PC-9 (cell line): ENCODE measurements around the gene PGD. TPM values are rescaled to one million over a fixed set of nuclear protein-coding genes. Genes with fewer than 3 reads are reported as not detected.
A peak's percentile ranks its signal among the peaks of the same experiment; 100 is the strongest.

ENCODE experiments used
- BruUV-seq: library from RNA; stranded (reverse); fragments of 400-500 nt; replicated peaks from 2 replicates; lab custom pipeline; 2021; lab: Mats Ljungman, UMichigan
- CTCF ChIA-PET: fragments of 300-600 bp; sonication (Branson Sonifier 250); formaldehyde crosslinking; loops from one replicate; lab custom pipeline; 2022; ENCODE audit warnings: antibody characterized with exemption; lab: Charles Lee
- POLR2A ChIA-PET: fragments of 300-600 bp; sonication (Branson Sonifier 250); formaldehyde crosslinking; loops from one replicate; lab custom pipeline; 2022; ENCODE audit warnings: antibody characterized with exemption; ENCODE audit not compliant: unreplicated experiment; lab: Charles Lee
- DNase-seq, 2 experiments: peaks; one replicate each; pipeline versions ENCODE4 v3.0.0 to v3.0.0-alpha.2; 2015 to 2022; ENCODE audit warnings: mixed read lengths in 1 of 2
- H2AFZ ChIP-seq: fragments of 200-600 bp; sonication (generic); 2 replicates; pipeline ENCODE4 v1.8.1; 2017; ENCODE audit warnings: antibody characterized with exemption
- H3F3A ChIP-seq: fragments of 200-600 bp; sonication (generic); 2 replicates; pipeline ENCODE4 v1.8.1; 2017; ENCODE audit warnings: antibody characterized with exemption, mild to moderate bottlenecking, low read depth; ENCODE audit not compliant: insufficient read depth
- H3K27ac ChIP-seq: fragments of 200-600 bp; sonication (generic); 2 replicates; pipeline ENCODE4 v1.6.1; 2016; ENCODE audit warnings: mixed run types
- H3K27me3 ChIP-seq: fragments of 200-600 bp; sonication (generic); 2 replicates; pipeline ENCODE4 v1.6.1; 2016; ENCODE audit warnings: low read depth, mixed run types; ENCODE audit not compliant: insufficient read depth
- H3K36me3 ChIP-seq: fragments of 200-600 bp; sonication (generic); 2 replicates; pipeline ENCODE4 v1.6.1; 2016; ENCODE audit warnings: low read depth, mixed run types
- H3K4me1 ChIP-seq: fragments of 200-600 bp; sonication (generic); replicated peaks from 2 replicates; pipeline ENCODE4 v1.6.1; 2016; ENCODE audit warnings: mixed run types; ENCODE audit not compliant: insufficient read depth
- H3K4me2 ChIP-seq: fragments of 200-600 bp; sonication (generic); 2 replicates; pipeline ENCODE4 v1.6.1; 2017; ENCODE audit warnings: mixed run types
- H3K4me3 ChIP-seq: fragments of 200-600 bp; sonication (generic); 2 replicates; pipeline ENCODE4 v1.6.1; 2016; ENCODE audit warnings: mixed run types
- H3K79me2 ChIP-seq: fragments of 200-600 bp; sonication (generic); 2 replicates; pipeline ENCODE4 v1.6.1; 2017; ENCODE audit warnings: low read depth, mixed run types
- H3K9me2 ChIP-seq: fragments of 200-600 bp; sonication (generic); 2 replicates; pipeline ENCODE4 v1.8.1; 2017; ENCODE audit warnings: mild to moderate bottlenecking; ENCODE audit not compliant: insufficient read depth
- H3K9me3 ChIP-seq: fragments of 200-600 bp; sonication (generic); 2 replicates; pipeline ENCODE4 v1.8.1; 2016; ENCODE audit warnings: low read depth; ENCODE audit not compliant: insufficient read depth
- H4K20me1 ChIP-seq: fragments of 200-600 bp; sonication (generic); 2 replicates; pipeline ENCODE4 v1.8.1; 2017; ENCODE audit not compliant: insufficient read depth
- EZH2 ChIP-seq: fragments of 200-600 bp; sonication (generic); IDR thresholded peaks from 2 replicates; pipeline ENCODE4 v1.8.0; 2017; ENCODE audit warnings: antibody characterized with exemption, low read depth
- intact Hi-C: fragments of 100-400 bp; cut with micrococcal nuclease; formaldehyde crosslinking; loops from one replicate; pipeline ENCODE4 v1.10.0; 2022; ENCODE audit not compliant: unreplicated experiment
- total RNA-seq: library from RNA; stranded (reverse); gene quantifications from 2 replicates; pipeline ENCODE4 v1.2.3, GENCODE V29; 2021
- TF ChIP-seq, protein P1 (sequence below): fragments of 200-600 bp; sonication (generic); conservative IDR thresholded peaks from 2 replicates; pipeline ENCODE4 v1.6.1; 2017; ENCODE audit warnings: mixed run types, antibody characterized with exemption, mild to moderate bottlenecking, moderate library complexity

Gene PGD
- total RNA-seq, 1 experiment from 2014 or later = 526 TPM

DNA sequence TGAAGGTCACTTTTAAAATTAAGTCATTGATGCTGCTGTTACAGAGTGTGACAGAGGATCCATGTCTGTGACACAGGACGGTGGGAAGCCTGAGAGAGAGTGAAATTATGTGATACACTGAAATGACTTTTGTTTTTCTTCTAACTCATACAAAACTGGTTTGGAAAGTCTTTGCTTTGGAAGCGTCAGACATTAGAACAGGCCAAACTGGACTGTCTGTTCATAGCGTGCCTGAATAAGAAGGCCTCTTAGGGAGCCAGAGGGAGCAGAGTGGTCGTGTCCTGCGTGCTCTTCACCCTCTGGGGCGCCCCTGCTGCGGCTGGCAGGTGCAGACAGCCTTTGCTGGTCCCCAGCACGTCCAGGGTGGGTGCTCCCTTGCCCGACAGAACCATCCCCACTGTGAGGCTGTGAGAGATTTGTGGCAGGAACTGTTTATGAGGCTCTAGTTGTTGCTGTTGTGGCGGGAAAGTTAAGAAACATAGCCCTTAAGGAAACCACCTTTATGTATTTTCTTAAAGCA, 19.7 kb upstream of the PGD start:
- Histone ChIP-seq H3K4me3 (peak overlapping the region; percentile 42; the same call in 1 of the 2 replicates), H3K36me3 (no peaks in the 10 kb centered on the region), H3K4me2 (peak overlapping the region; percentile 78), H3K9me2 (no peaks in the 10 kb centered on the region), H3K4me1 (peaks cover 39% of the 10 kb centered on the region), H2AFZ (0 out of 2 replicates have a peak overlapping the region, but pooled peaks have one; percentile 26), H3K79me2 (no peaks in the 10 kb centered on the region), H3F3A (peaks cover 35% of the 10 kb centered on the region), H3K27me3 (no peaks in the 10 kb centered on the region), H3K9me3 (no peaks in the 10 kb centered on the region), H4K20me1 (no peaks in the 10 kb centered on the region), H3K27ac (peak overlapping the region; percentile 95)
- CTCF ChIA-PET = interaction anchor here (1.0 kb wide), 1 partner anchor 51 kb away, joined by 3 read pairs; the partner anchor contains the start of gene CENPS
- DNase-seq = no peak
- TSS peak; percentile 86 for BruUV-seq
- POLR2A ChIA-PET = interaction anchor here (0.7 kb wide), 1 partner anchor 1667 kb away, joined by 3 read pairs; no protein-coding TSS in a partner anchor
- no peak for TF ChIP-seq EZH2
- TF ChIP-seq, protein P1, sequence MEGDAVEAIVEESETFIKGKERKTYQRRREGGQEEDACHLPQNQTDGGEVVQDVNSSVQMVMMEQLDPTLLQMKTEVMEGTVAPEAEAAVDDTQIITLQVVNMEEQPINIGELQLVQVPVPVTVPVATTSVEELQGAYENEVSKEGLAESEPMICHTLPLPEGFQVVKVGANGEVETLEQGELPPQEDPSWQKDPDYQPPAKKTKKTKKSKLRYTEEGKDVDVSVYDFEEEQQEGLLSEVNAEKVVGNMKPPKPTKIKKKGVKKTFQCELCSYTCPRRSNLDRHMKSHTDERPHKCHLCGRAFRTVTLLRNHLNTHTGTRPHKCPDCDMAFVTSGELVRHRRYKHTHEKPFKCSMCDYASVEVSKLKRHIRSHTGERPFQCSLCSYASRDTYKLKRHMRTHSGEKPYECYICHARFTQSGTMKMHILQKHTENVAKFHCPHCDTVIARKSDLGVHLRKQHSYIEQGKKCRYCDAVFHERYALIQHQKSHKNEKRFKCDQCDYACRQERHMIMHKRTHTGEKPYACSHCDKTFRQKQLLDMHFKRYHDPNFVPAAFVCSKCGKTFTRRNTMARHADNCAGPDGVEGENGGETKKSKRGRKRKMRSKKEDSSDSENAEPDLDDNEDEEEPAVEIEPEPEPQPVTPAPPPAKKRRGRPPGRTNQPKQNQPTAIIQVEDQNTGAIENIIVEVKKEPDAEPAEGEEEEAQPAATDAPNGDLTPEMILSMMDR = no peak
- intact Hi-C loops = no loop called here

DNA sequence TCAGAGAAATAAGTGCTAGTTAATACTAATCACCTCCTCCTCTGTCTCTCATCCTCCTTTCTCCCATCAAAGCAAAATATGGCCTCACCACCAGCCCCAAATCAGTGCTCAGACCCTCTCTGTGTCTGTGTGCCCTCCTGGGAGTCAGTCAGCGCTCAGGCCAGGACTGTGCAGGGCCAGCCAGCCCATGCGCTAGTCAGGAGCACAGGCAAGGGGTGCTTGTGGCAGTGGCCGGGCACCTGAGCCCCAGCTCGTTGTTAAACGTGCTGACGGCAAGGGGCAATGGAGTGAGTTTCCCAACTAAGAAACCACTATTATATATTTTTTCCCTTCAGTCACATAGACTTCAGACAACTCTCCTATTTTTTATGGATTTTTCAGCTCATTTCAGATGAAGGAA, 19.2 kb upstream of the PGD start:
- H3K79me2 ChIP-seq = no peaks in the 10 kb centered on the region
- H2AFZ ChIP-seq = no peak overlapping the region
- no peak for DNase-seq
- H3K36me3 ChIP-seq = no peaks in the 10 kb centered on the region
- H3K4me1 ChIP-seq = peaks cover 39% of the 10 kb centered on the region
- TF ChIP-seq, protein P1 = no peak
- no peak for TF ChIP-seq EZH2
- no TSS peak for BruUV-seq
- no peak overlapping the region for H3K4me3 ChIP-seq
- no peaks in the 10 kb centered on the region for H3K9me3 ChIP-seq
- peak overlapping the region; percentile 95 for H3K27ac ChIP-seq
- peak overlapping the region; percentile 78; the same call in 1 of the 2 replicates for H3K4me2 ChIP-seq
- H3K9me2 ChIP-seq = no peaks in the 10 kb centered on the region
- POLR2A ChIA-PET = no interaction called here
- CTCF ChIA-PET = no interaction called here
- H4K20me1 ChIP-seq = no peaks in the 10 kb centered on the region
- no peaks in the 10 kb centered on the region for H3K27me3 ChIP-seq
- intact Hi-C loops = no loop called here
- H3F3A ChIP-seq = peaks cover 35% of the 10 kb centered on the region

DNA sequence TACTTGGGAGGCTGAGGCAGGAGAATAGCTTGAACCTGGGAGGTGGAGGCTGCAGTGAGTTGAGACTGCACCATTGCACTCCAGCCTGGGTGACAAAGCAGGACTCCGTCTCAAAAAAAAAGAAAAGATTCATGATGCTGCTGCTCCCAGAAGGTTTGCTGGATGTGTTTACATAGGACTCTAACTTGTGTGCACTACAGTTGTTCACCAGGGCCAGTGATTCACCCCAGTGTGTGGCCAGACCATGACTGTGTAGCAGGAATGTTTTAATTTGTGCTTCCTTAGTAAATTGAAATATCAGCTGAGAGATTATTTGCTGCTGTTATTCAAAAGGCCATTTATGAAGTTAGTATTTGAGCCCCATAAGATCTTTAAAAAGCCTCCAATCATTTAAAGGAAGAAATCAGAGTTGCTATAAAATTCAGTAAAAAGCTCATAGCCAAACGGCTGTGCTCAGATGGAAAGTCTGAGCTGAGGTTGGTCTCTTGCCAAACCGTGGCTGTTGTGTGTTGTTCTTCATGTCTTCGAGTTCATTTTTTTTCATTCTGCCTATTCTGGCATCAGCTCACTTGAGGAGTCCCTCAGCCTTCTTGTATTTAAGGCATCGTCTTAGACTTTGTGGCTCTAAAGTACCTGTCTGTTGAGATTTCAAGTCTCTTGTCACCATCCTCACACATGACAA, 18.1 kb upstream of the PGD start:
- POLR2A ChIA-PET = interaction anchor here (0.6 kb wide), 2 partner anchors 12 to 709 kb away, joined by 3 to 5 read pairs; no protein-coding TSS in a partner anchor
- BruUV-seq = no TSS peak
- peak overlapping the region; percentile 47 for H3K4me2 ChIP-seq

More for the DNA sequence above, 18.1 kb upstream of the PGD start:
- DNase-seq = peak in 1 of 2 experiments; percentile 76
- Histone ChIP-seq H3F3A (peaks cover 35% of the 10 kb centered on the region), H3K27me3 (no peaks in the 10 kb centered on the region), H3K36me3 (no peaks in the 10 kb centered on the region), H3K4me3 (no peak overlapping the region), H3K9me3 (no peaks in the 10 kb centered on the region), H4K20me1 (no peaks in the 10 kb centered on the region), H3K9me2 (no peaks in the 10 kb centered on the region), H3K4me1 (peaks cover 39% of the 10 kb centered on the region), H3K27ac (peak overlapping the region; percentile 95), H2AFZ (no peak overlapping the region), H3K79me2 (no peaks in the 10 kb centered on the region)
- TF ChIP-seq, protein P1 = no peak
- no peak for TF ChIP-seq EZH2
- intact Hi-C loops = no loop called here
- CTCF ChIA-PET = no interaction called here
